H9 (cell line): ENCODE data around the gene CLEC2D. TPM values are rescaled to one million over a fixed set of nuclear protein-coding genes. Genes with fewer than 3 reads are reported as not detected.

Experiments
- DNase-seq: peaks from one replicate; pipeline ENCODE4 v3.0.0-alpha.2; 2017
- H2AFZ ChIP-seq: one replicate; pipeline ENCODE4 v1.6.1; 2013; ENCODE audit warnings: mild to moderate bottlenecking, low read length, control low read depth, moderate library complexity
- H2AK5ac ChIP-seq: 2 replicates; pipeline ENCODE4 v1.6.1; 2013; ENCODE audit warnings: low read length, control low read depth, mixed read lengths; ENCODE audit not compliant: insufficient read length
- H2BK120ac ChIP-seq: one replicate; pipeline ENCODE4 v1.6.1; 2013; ENCODE audit warnings: low read depth, mild to moderate bottlenecking, low read length, control low read depth, inconsistent platforms; ENCODE audit not compliant: poor library complexity, severe bottlenecking
- H2BK12ac ChIP-seq: 2 replicates; pipeline ENCODE4 v1.6.1; 2013; ENCODE audit warnings: low read length, control low read depth, mixed read lengths, low read depth; ENCODE audit not compliant: insufficient read length
- H2BK15ac ChIP-seq: 2 replicates; pipeline ENCODE4 v1.6.1; 2013; ENCODE audit warnings: low read depth, low read length, control low read depth
- H2BK20ac ChIP-seq: one replicate; pipeline ENCODE4 v1.6.1; 2013; ENCODE audit warnings: low read depth, mild to moderate bottlenecking, low read length, control low read depth, inconsistent platforms; ENCODE audit not compliant: poor library complexity, severe bottlenecking
- H2BK5ac ChIP-seq: 2 replicates; pipeline ENCODE4 v1.6.1; 2013; ENCODE audit warnings: low read length, control low read depth, mixed read lengths; ENCODE audit not compliant: insufficient read length
- H3K14ac ChIP-seq: 2 replicates; pipeline ENCODE4 v1.6.1; 2013; ENCODE audit warnings: low read length, control low read depth; ENCODE audit not compliant: insufficient read depth
- H3K18ac ChIP-seq: 2 replicates; pipeline ENCODE4 v1.6.1; 2013; ENCODE audit warnings: low read depth, mild to moderate bottlenecking, mixed read lengths, low read length, control low read depth; ENCODE audit not compliant: insufficient read length
- H3K23ac ChIP-seq: 2 replicates; pipeline ENCODE4 v1.6.1; 2013; ENCODE audit warnings: low read length, control low read depth, mixed read lengths, low read depth; ENCODE audit not compliant: insufficient read length
- H3K23me2 ChIP-seq: 2 replicates; pipeline ENCODE4 v1.6.1; 2013; ENCODE audit warnings: low read depth, mild to moderate bottlenecking, mixed read lengths, low read length, control low read depth; ENCODE audit not compliant: insufficient read length, poor library complexity, severe bottlenecking
- H3K27ac ChIP-seq: 2 replicates; pipeline ENCODE4 v1.5.1; 2013; ENCODE audit warnings: low read length, control low read depth, mixed read lengths, low read depth; ENCODE audit not compliant: insufficient read length
- H3K27me3 ChIP-seq: 2 replicates; pipeline ENCODE4 v1.6.1; 2013; ENCODE audit warnings: low read length, control low read depth, inconsistent platforms; ENCODE audit not compliant: insufficient read depth
- H3K4ac ChIP-seq: 2 replicates; pipeline ENCODE4 v1.6.1; 2013; ENCODE audit warnings: low read depth, mild to moderate bottlenecking, control low read depth, inconsistent platforms, low read length, moderate library complexity
- H3K4me1 ChIP-seq: 2 replicates; pipeline ENCODE4 v1.6.1; 2013; ENCODE audit warnings: low read length, control low read depth, inconsistent platforms; ENCODE audit not compliant: insufficient read depth
- H3K4me2 ChIP-seq: 2 replicates; pipeline ENCODE4 v1.6.1; 2013; ENCODE audit warnings: low read length, control low read depth, mixed read lengths; ENCODE audit not compliant: insufficient read length, insufficient read depth
- H3K56ac ChIP-seq: 2 replicates; pipeline ENCODE4 v1.6.1; 2013; ENCODE audit warnings: low read depth, mild to moderate bottlenecking, mixed read lengths, low read length, control low read depth; ENCODE audit not compliant: insufficient read length
- H3K79me1 ChIP-seq: 2 replicates; pipeline ENCODE4 v1.6.1; 2013; ENCODE audit warnings: low read depth, mild to moderate bottlenecking, moderate library complexity, low read length, control low read depth, inconsistent platforms; ENCODE audit not compliant: insufficient read depth, poor library complexity, severe bottlenecking
- H3K79me2 ChIP-seq: 2 replicates; pipeline ENCODE4 v1.6.1; 2013; ENCODE audit warnings: low read length, control low read depth, inconsistent platforms; ENCODE audit not compliant: insufficient read depth
- H3K9ac ChIP-seq: 2 replicates; pipeline ENCODE4 v1.6.1; 2013; ENCODE audit warnings: low read length, control low read depth, mixed read lengths; ENCODE audit not compliant: insufficient read length; ENCODE audit errors: extremely low read depth
- H3K9me3 ChIP-seq: one replicate; pipeline ENCODE4 v1.6.1; 2013; ENCODE audit warnings: low read depth, low read length, inconsistent platforms; ENCODE audit not compliant: control insufficient read depth
- H3T11ph ChIP-seq: one replicate; pipeline ENCODE4 v1.6.1; 2013; ENCODE audit warnings: mild to moderate bottlenecking, low read length, control low read depth, inconsistent platforms
- H4K20me1 ChIP-seq: one replicate; pipeline ENCODE4 v1.6.1; 2013; ENCODE audit not compliant: control insufficient read depth, insufficient read length, insufficient read depth
- H4K5ac ChIP-seq: 2 replicates; pipeline ENCODE4 v1.6.1; 2013; ENCODE audit warnings: low read depth, mild to moderate bottlenecking, mixed read lengths, low read length, control low read depth; ENCODE audit not compliant: insufficient read length
- H4K8ac ChIP-seq: replicated peaks from 2 replicates; pipeline ENCODE4 v1.6.1; 2013; ENCODE audit warnings: low read length, control low read depth, mixed read lengths, low read depth; ENCODE audit not compliant: insufficient read length
- H4K91ac ChIP-seq: 2 replicates; pipeline ENCODE4 v1.6.1; 2013; ENCODE audit warnings: low read depth, mild to moderate bottlenecking, moderate library complexity, mixed read lengths, low read length, control low read depth; ENCODE audit not compliant: insufficient read length
- H3K27ac Mint-ChIP-seq, 3 experiments: 2 replicates in 2 of 3; 3 replicates in 1 of 3; pipeline ENCODE4 v1.8.0; 2020 to 2021; ENCODE audit warnings: mixed read lengths in 3 of 3, mild to moderate bottlenecking in 1 of 3, moderate library complexity in 1 of 3
- H3K27me3 Mint-ChIP-seq: 2 replicates; pipeline ENCODE4 v1.8.0; 2021; ENCODE audit warnings: low read depth, mild to moderate bottlenecking, moderate library complexity, mixed read lengths
- H3K36me3 Mint-ChIP-seq, 3 experiments: 2 replicates in 2 of 3; 3 replicates in 1 of 3; pipeline ENCODE4 v1.8.0; 2020 to 2021; ENCODE audit warnings: low read depth in 3 of 3, mixed read lengths in 3 of 3; ENCODE audit not compliant: insufficient read depth in 1 of 3
- H3K4me1 Mint-ChIP-seq, 2 experiments: 2 replicates each; pipeline ENCODE4 v1.8.0; 2020; ENCODE audit warnings: mixed read lengths in 2 of 2
- H3K4me3 Mint-ChIP-seq, 2 experiments: 2 replicates in 1 of 2; 3 replicates in 1 of 2; pipeline ENCODE4 v1.8.0; 2020 to 2021; ENCODE audit warnings: mild to moderate bottlenecking in 2 of 2, mixed read lengths in 2 of 2, moderate library complexity in 1 of 2
- H3K9me3 Mint-ChIP-seq, 2 experiments: 2 replicates in 1 of 2; 3 replicates in 1 of 2; pipeline ENCODE4 v1.8.0; 2020; ENCODE audit warnings: mild to moderate bottlenecking in 2 of 2, mixed read lengths in 2 of 2, moderate library complexity in 1 of 2
- WGBS: extraction: QIAGEN DNeasy Blood & Tissue Kit; methylation state at CpG from one replicate; pipeline ENCODE4 v1.1.7; 2013; ENCODE audit warnings: missing lambda C conversion rate, low lambda C conversion rate, mixed read lengths; ENCODE audit not compliant: insufficient read length; ENCODE audit errors: extremely low coverage; 5-methylcytosine and 5-hydroxymethylcytosine counted together
- total RNA-seq: library from RNA; stranded (reverse); gene quantifications from 2 replicates; pipeline ENCODE4 v1.2.1, GENCODE V29; 2021
- TF ChIP-seq, protein P1 (sequence below): fragments of 200-600 bp; sonication (generic); conservative IDR thresholded peaks from 3 replicates; pipeline ENCODE4 v1.8.0; 2021; ENCODE audit warnings: antibody characterized with exemption, mild to moderate bottlenecking

The CLEC2D gene
- total RNA-seq, 1 experiment from 2014 or later: 2.1 TPM

DNA sequence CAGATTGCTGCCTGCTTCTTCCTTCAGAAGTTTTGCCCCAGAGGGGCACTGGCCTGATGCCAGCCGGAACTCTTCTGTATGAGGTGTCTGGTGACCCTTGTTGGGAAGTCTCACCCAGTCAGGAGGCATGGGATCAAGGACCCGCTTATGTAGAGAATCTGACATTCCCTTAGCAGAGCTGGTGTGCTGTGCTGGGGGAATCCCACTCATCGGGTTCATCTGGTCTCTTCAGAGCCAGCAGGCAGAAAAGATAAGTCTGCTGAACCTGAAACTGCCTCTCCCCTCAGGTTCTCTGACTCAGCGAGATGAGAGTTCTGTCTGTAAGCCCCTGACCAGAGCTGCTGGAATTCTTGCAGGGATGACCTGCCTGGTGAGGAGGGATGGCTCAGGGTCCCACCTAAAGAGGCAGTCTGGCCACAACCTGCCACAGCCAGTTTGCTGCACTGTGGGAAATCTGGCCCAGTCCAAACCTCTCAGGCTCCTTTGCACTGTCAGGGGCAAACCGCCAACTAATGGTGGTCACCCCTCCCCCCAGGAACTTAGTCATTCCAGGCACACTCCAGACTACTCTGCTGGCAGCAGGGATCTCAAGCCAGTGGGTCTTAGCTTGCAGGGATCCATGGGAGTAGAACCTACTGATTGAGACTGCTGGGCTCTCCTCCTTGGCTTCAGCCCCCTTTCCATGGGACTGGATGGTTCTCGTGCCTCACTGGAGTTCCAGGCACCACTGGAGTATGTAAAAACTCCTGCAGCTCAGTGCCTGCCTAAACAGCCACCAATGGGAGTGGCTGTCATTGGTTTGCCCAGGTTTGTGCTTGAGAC, 4.1 kb downstream of the CLEC2D start:
- H4K8ac ChIP-seq: no peak overlapping the region
- H2BK15ac ChIP-seq: no peak overlapping the region
- Mint-ChIP-seq H3K27me3 (no peaks in the 10 kb centered on the region; the same call in 1 of the 2 replicates), H3K36me3 (peaks cover 2 to 7% (median 5%) of the 10 kb centered on the region in 3 experiments; a peak in 4 of 7 replicates), H3K9me3 (no peaks in the 10 kb centered on the region), H3K4me3 (no peak overlapping the region), H3K27ac (peak overlapping the region in 1 of 3 experiments; percentile 31; a peak in 1 of 7 replicates), H3K4me1 (peaks cover 3 to 9% of the 10 kb centered on the region in 2 experiments; a peak in 2 of 4 replicates)
- no peak overlapping the region for H3K23ac ChIP-seq
- H2BK20ac ChIP-seq: no peak overlapping the region
- no peaks in the 10 kb centered on the region for H3K79me1 ChIP-seq
- H3K4ac ChIP-seq: no peak overlapping the region
- H3K56ac ChIP-seq: no peak overlapping the region
- H3K4me1 ChIP-seq: no peaks in the 10 kb centered on the region
- H3K27ac ChIP-seq: no peak overlapping the region
- H3K9ac ChIP-seq: no peak overlapping the region
- no peak overlapping the region for H4K5ac ChIP-seq
- H2BK120ac ChIP-seq: no peak overlapping the region
- H4K91ac ChIP-seq: no peak overlapping the region
- H3K79me2 ChIP-seq: no peaks in the 10 kb centered on the region
- H3K4me2 ChIP-seq: no peak overlapping the region
- no peak overlapping the region for H2AK5ac ChIP-seq
- H2AFZ ChIP-seq: no peak overlapping the region
- H3K18ac ChIP-seq: no peak overlapping the region
- H3K9me3 ChIP-seq: no peaks in the 10 kb centered on the region
- H2BK5ac ChIP-seq: no peak overlapping the region
- H3K23me2 ChIP-seq: no peaks in the 10 kb centered on the region
- H2BK12ac ChIP-seq: no peak overlapping the region
- DNase-seq: peak; percentile 61
- TF ChIP-seq, protein P1, sequence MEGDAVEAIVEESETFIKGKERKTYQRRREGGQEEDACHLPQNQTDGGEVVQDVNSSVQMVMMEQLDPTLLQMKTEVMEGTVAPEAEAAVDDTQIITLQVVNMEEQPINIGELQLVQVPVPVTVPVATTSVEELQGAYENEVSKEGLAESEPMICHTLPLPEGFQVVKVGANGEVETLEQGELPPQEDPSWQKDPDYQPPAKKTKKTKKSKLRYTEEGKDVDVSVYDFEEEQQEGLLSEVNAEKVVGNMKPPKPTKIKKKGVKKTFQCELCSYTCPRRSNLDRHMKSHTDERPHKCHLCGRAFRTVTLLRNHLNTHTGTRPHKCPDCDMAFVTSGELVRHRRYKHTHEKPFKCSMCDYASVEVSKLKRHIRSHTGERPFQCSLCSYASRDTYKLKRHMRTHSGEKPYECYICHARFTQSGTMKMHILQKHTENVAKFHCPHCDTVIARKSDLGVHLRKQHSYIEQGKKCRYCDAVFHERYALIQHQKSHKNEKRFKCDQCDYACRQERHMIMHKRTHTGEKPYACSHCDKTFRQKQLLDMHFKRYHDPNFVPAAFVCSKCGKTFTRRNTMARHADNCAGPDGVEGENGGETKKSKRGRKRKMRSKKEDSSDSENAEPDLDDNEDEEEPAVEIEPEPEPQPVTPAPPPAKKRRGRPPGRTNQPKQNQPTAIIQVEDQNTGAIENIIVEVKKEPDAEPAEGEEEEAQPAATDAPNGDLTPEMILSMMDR: no peak
- H4K20me1 ChIP-seq: no peaks in the 10 kb centered on the region
- no peak overlapping the region for H3T11ph ChIP-seq
- no peaks in the 10 kb centered on the region for H3K27me3 ChIP-seq
- no peak overlapping the region for H3K14ac ChIP-seq
- no CpG with 5 or more reads among the region's 6 CpGs for WGBS
